Heart right ventricle (tissue), 16 donors: ENCODE results near the gene SLC9C1. TPM values are rescaled to one million over a fixed set of nuclear protein-coding genes. Genes with fewer than 3 reads are reported as not detected.

Experiments
- ATAC-seq, 8 donors: fragments of 200-7000 bp; cut with Tn5 transposase; one replicate each; pipeline ENCODE4 v1.9.1; 2020; ENCODE audit warnings: mild to moderate bottlenecking in 8 of 8, moderate library complexity in 8 of 8, moderate number of reproducible peaks in 1 of 8
- DNase-seq, 2 donors: peaks; one replicate each; pipeline ENCODE4 v3.0.0-alpha.2; 2020
- H3K27ac ChIP-seq, 10 donors: fragments of 200-600 bp; sonication (generic) in 2 of 10; one replicate each; pipeline versions ENCODE4 v1.5.0 to v1.8.0; 2020 to 2022; ENCODE audit warnings: mild to moderate bottlenecking in 3 of 10
- H3K27me3 ChIP-seq, 7 donors: fragments of 200-600 bp; one replicate each; pipeline ENCODE4 v1.8.0; 2021 to 2022; ENCODE audit warnings: mild to moderate bottlenecking in 2 of 7
- H3K36me3 ChIP-seq, 9 donors: fragments of 200-600 bp; sonication (generic) in 1 of 9; one replicate each; pipeline versions ENCODE4 v1.5.0 to v1.8.0; 2020 to 2022; ENCODE audit warnings: mild to moderate bottlenecking in 2 of 9
- H3K4me1 ChIP-seq, 9 donors: fragments of 200-600 bp; sonication (generic) in 1 of 9; one replicate each; pipeline versions ENCODE4 v1.5.0 to v1.8.0; 2020 to 2022; ENCODE audit warnings: mild to moderate bottlenecking in 4 of 9
- H3K4me3 ChIP-seq, 10 donors: fragments of 200-600 bp; sonication (generic) in 2 of 10; one replicate each; pipeline versions ENCODE4 v1.5.0 to v1.8.0; 2020 to 2022; ENCODE audit warnings: mild to moderate bottlenecking in 7 of 10, moderate library complexity in 2 of 10
- H3K9me3 ChIP-seq, 11 donors: fragments of 200-600 bp in 10 of 11; sonication (generic) in 2 of 11; one replicate each; pipeline versions ENCODE4 v1.5.0 to v1.8.0; 2013 to 2022; ENCODE audit warnings: mild to moderate bottlenecking in 2 of 11, control low read depth in 1 of 11, moderate library complexity in 1 of 11
- CTCF ChIP-seq, 9 donors: fragments of 200-600 bp; sonication (generic) in 2 of 9; IDR thresholded peaks; one replicate each; pipeline versions ENCODE4 v1.5.0 to v1.8.0; 2021 to 2022; ENCODE audit warnings: antibody characterized with exemption in 9 of 9, mild to moderate bottlenecking in 5 of 9, moderate library complexity in 1 of 9
- WGBS, 2 donors: extraction: QIAGEN DNeasy Blood & Tissue Kit; methylation state at CpG; one replicate each; pipeline ENCODE4 v1.1.7; 2013; ENCODE audit warnings: inconsistent platforms in 1 of 2; 5-methylcytosine and 5-hydroxymethylcytosine counted together
- intact Hi-C, 10 donors: fragments of 100-400 bp; cut with DNase I; formaldehyde crosslinking; loops; one replicate each; pipeline versions ENCODE4 v1.11.1 to v1.14.2; 2022
- polyA plus RNA-seq, 2 donors: library from polyadenylated mRNA; stranded (reverse); fragments of 200-250 nt; gene quantifications; one replicate each; pipeline ENCODE4 v1.2.3, GENCODE V29; 2013
- total RNA-seq, 10 donors: library from RNA; stranded (reverse); fragmentation: NEBNext Ultra II Directional in 3 of 10; extraction: Animal tissue kit (Norgen Biotek cat#: 25700) in 3 of 10; gene quantifications; one replicate each; pipeline versions ENCODE4 v1.2.1 to v1.2.4, GENCODE V29; 2021 to 2023
- donor health status: Arrhythmogenic right ventricular cardiomyopathy.
- donor health status: ischemic (EF 13 %, LVEDD 7.1; RV severe dilation, severe dysfunction).
- donor health status: healthy with polysubstance abuse.
- donor health status: DM: no; HTN: yes; CAD: no.
- donor health status: DM: no; HTN: no; CAD: no.
- donor health status: ischemic (EF 25% LVEDD 6.9; RV normal size, moderate dysfunction).
- donor health status: ischemic (EF 25% LVEDD 5.7; RV mildly dilated, moderate dysfunction).
- donor health status: healthy.
- donor health status: DM: yes; HTN: yes; CAD: no.
- donor health status: Ischemic cardiomyopathy.
- donor health status: ischemic (EF 35%, LVEDD 5.7; RV mildly dilated, moderate dysfunction).
- donor health status: nonischemic (EF 11% LVEDD 7.7; RV severe dilation, severe dysfunction).
- donor health status: DM: yes; HTN: yes; CAD: no.
- donor health status: PGD.
- donor health status: ischemic (EF 29% LVEDD 5.4; RV normal size, mild dysfunction).
- donor health status: nonischemic (EF 23%, LVEDD 6.1; RV moderate dilation, normal function).

SLC9C1 gene
- total and polyA plus RNA-seq, 12 donors, result 0.10 to 2.2 (median 1.5) TPM

GRCh38 chr3:112298781-112299180 is 4.8 kb upstream of the SLC9C1 start:
- Histone ChIP-seq H3K36me3 (no peaks in the 10 kb centered on the region), H3K9me3 (no peaks in the 10 kb centered on the region), H3K27me3 (no peaks in the 10 kb centered on the region), H3K27ac (no peak overlapping the region), H3K4me3 (no peak overlapping the region), H3K4me1 (peaks cover 0 to 32% (median 12%) of the 10 kb centered on the region in 9 donors)
- intact Hi-C loops, result loop anchor here in 3 of 10 donors (10.0 kb wide), 2 partner anchors 184 to 216 kb away; no protein-coding TSS in a partner anchor
- TF ChIP-seq CTCF (IDR thresholded peaks at IDR 0.05), result no peak
- DNase-seq (no peak), ATAC-seq (no peak)

GRCh38 chr3:112297714-112298113 is 3.7 kb upstream of the SLC9C1 start:
- H3K4me1 ChIP-seq, result peaks cover 0 to 25% (median 4%) of the 10 kb centered on the region in 9 donors
- no peak for ATAC-seq
- H3K27me3 ChIP-seq, result no peaks in the 10 kb centered on the region
- no peak for DNase-seq
- H3K4me3 ChIP-seq, result no peak overlapping the region
- H3K9me3 ChIP-seq, result no peaks in the 10 kb centered on the region
- no peak for TF ChIP-seq CTCF (IDR thresholded peaks at IDR 0.05)
- intact Hi-C loops, result loop anchor here in 3 of 10 donors (10.0 kb wide), 2 partner anchors 183 to 217 kb away; no protein-coding TSS in a partner anchor
- H3K27ac ChIP-seq, result peak overlapping the region in 3 of 10 donors; percentile 15 to 52 (median 20)
- no peaks in the 10 kb centered on the region for H3K36me3 ChIP-seq

GRCh38 chr3:112289011-112289410 is 5.0 kb downstream of the SLC9C1 start:
- Histone ChIP-seq H3K4me1 (peaks cover 0 to 7% (median 0%) of the 10 kb centered on the region in 9 donors), H3K36me3 (no peaks in the 10 kb centered on the region), H3K9me3 (no peaks in the 10 kb centered on the region), H3K27me3 (no peaks in the 10 kb centered on the region), H3K27ac (no peak overlapping the region), H3K4me3 (no peak overlapping the region)
- 90 to 95% methylated on average over 4 of the region's 4 CpGs for WGBS, 2 donors
- DNase-seq (no peak), ATAC-seq (no peak)
- intact Hi-C loops, result loop anchor here in 4 of 10 donors (10.0 kb wide), 4 partner anchors 164 to 1556 kb away; no protein-coding TSS in a partner anchor
- TF ChIP-seq CTCF (IDR thresholded peaks at IDR 0.05), result no peak

- 91 to 97% methylated on average over 1 of the region's 1 CpG for WGBS, 2 donors
- intact Hi-C loops, result loop anchor here in 4 of 10 donors (10.0 kb wide), 4 partner anchors 155 to 1565 kb away; no protein-coding TSS in a partner anchor
- ATAC-seq (no peak), DNase-seq (no peak)
- Histone ChIP-seq H3K27ac (no peak overlapping the region), H3K4me3 (no peak overlapping the region), H3K9me3 (no peaks in the 10 kb centered on the region), H3K36me3 (no peaks in the 10 kb centered on the region), H3K27me3 (no peaks in the 10 kb centered on the region), H3K4me1 (no peaks in the 10 kb centered on the region)
- TF ChIP-seq CTCF (IDR thresholded peaks at IDR 0.05), result no peak
Measured at GRCh38 chr3:112280266-112280665, 13.8 kb downstream of the SLC9C1 start.
